T-helper 2 cell treated with Interferon-gamma antibody and Interleukin-4, amounts not matched to agents 5 μg/mL and 100 μg/mL, for 36 hours (primary cell): Measurements from ENCODE around the gene C1orf185.
"Not testable (repeated sequence)": the region's sequence is repeated elsewhere in the genome, so short reads cannot be mapped to it uniquely, and the experiment has no call there.

Experiments
- DNase-seq: peaks from one replicate; pipeline ENCODE4 v3.0.0; 2021; ENCODE audit warnings: low spot score
- H3K27ac Mint-ChIP-seq: one replicate; pipeline ENCODE4 v1.8.0; 2021; ENCODE audit warnings: mild to moderate bottlenecking, mixed read lengths
- H3K27me3 Mint-ChIP-seq: one replicate; pipeline ENCODE4 v1.8.0; 2021; ENCODE audit warnings: low read depth, mixed read lengths
- H3K36me3 Mint-ChIP-seq: one replicate; pipeline ENCODE4 v1.8.0; 2021; ENCODE audit warnings: low read depth, mixed read lengths
- H3K4me1 Mint-ChIP-seq: one replicate; pipeline ENCODE4 v1.8.0; 2021; ENCODE audit warnings: low read depth, mixed read lengths
- H3K4me3 Mint-ChIP-seq: one replicate; pipeline ENCODE4 v1.8.0; 2022; ENCODE audit warnings: mild to moderate bottlenecking, moderate library complexity, mixed read lengths
- H3K9me3 Mint-ChIP-seq: one replicate; pipeline ENCODE4 v1.8.0; 2021; ENCODE audit warnings: mixed read lengths

C1orf185 gene

GRCh38 chr1:51100264-51100880 is 1.7 kb upstream of the C1orf185 start:
- Mint-ChIP-seq H3K27me3 (peaks cover 14% of the 10 kb centered on the region), H3K4me1 (no peaks in the 10 kb centered on the region), H3K36me3 (no peaks in the 10 kb centered on the region), H3K27ac (no peak overlapping the region), H3K4me3 (no peak overlapping the region), H3K9me3 (no peaks in the 10 kb centered on the region)
- DNase-seq = no peak

GRCh38 chr1:51114137-51114536 is 12.1 kb downstream of the C1orf185 start:
- Mint-ChIP-seq H3K36me3 (no peaks in the 10 kb centered on the region), H3K4me1 (peaks cover 2% of the 10 kb centered on the region), H3K27ac (no peak overlapping the region), H3K27me3 (peaks cover 27% of the 10 kb centered on the region), H3K4me3 (no peak overlapping the region), H3K9me3 (no peaks in the 10 kb centered on the region)
- DNase-seq = no peak

- Mint-ChIP-seq H3K27ac (no peak overlapping the region), H3K4me1 (no peaks in the 10 kb centered on the region), H3K27me3 (peaks cover 23% of the 10 kb centered on the region), H3K9me3 (no peaks in the 10 kb centered on the region), H3K4me3 (no peak overlapping the region), H3K36me3 (no peaks in the 10 kb centered on the region)
- DNase-seq = no peak
Measured at GRCh38 chr1:51115714-51116404, 13.8 kb downstream of the C1orf185 start.

- peaks cover 29% of the 10 kb centered on the region for H3K27me3 Mint-ChIP-seq
- H3K27ac Mint-ChIP-seq = no peak overlapping the region
- no peaks in the 10 kb centered on the region for H3K9me3 Mint-ChIP-seq
- H3K36me3 Mint-ChIP-seq = no peaks in the 10 kb centered on the region
- no peak overlapping the region for H3K4me3 Mint-ChIP-seq
- H3K4me1 Mint-ChIP-seq = no peaks in the 10 kb centered on the region
- DNase-seq = no peak
Measured at GRCh38 chr1:51119331-51119730, 17.3 kb downstream of the C1orf185 start.

GRCh38 chr1:51120629-51121028 is 18.6 kb downstream of the C1orf185 start:
- peaks cover 28% of the 10 kb centered on the region for H3K27me3 Mint-ChIP-seq
- H3K9me3 Mint-ChIP-seq = no peaks in the 10 kb centered on the region
- no peak overlapping the region for H3K27ac Mint-ChIP-seq
- H3K4me1 Mint-ChIP-seq = no peaks in the 10 kb centered on the region
- H3K36me3 Mint-ChIP-seq = no peaks in the 10 kb centered on the region
- no peak for DNase-seq
- H3K4me3 Mint-ChIP-seq = no peak overlapping the region

- H3K9me3 Mint-ChIP-seq, H3K4me3 Mint-ChIP-seq, DNase-seq, H3K36me3 Mint-ChIP-seq, H3K27ac Mint-ChIP-seq, H3K4me1 Mint-ChIP-seq: not testable (repeated sequence)
- H3K27me3 Mint-ChIP-seq = peaks cover 16% of the 10 kb centered on the region
Measured at GRCh38 chr1:51127152-51127551, 25.1 kb downstream of the C1orf185 start.

- Mint-ChIP-seq H3K4me3 (no peak overlapping the region), H3K36me3 (no peaks in the 10 kb centered on the region), H3K9me3 (peaks cover 26% of the 10 kb centered on the region), H3K4me1 (no peaks in the 10 kb centered on the region), H3K27ac (no peak overlapping the region), H3K27me3 (peaks cover 23% of the 10 kb centered on the region)
- DNase-seq = no peak
Measured at GRCh38 chr1:51131185-51131584, 29.2 kb downstream of the C1orf185 start.

- Mint-ChIP-seq H3K27me3 (peaks cover 23% of the 10 kb centered on the region), H3K27ac (no peak overlapping the region), H3K36me3 (no peaks in the 10 kb centered on the region), H3K4me3 (no peak overlapping the region), H3K9me3 (peaks cover 26% of the 10 kb centered on the region), H3K4me1 (no peaks in the 10 kb centered on the region)
- no peak for DNase-seq
Measured at GRCh38 chr1:51133045-51133444, 31.0 kb downstream of the C1orf185 start.

GRCh38 chr1:51137696-51138095 is 35.7 kb downstream of the C1orf185 start:
- H3K27me3 Mint-ChIP-seq = peaks cover 19% of the 10 kb centered on the region
- H3K36me3 Mint-ChIP-seq, H3K4me1 Mint-ChIP-seq, DNase-seq, H3K27ac Mint-ChIP-seq, H3K4me3 Mint-ChIP-seq: not testable (repeated sequence)
- peaks cover 14% of the 10 kb centered on the region for H3K9me3 Mint-ChIP-seq

GRCh38 chr1:51139474-51139873 is 37.4 kb downstream of the C1orf185 start:
- no peak overlapping the region for H3K27ac Mint-ChIP-seq
- H3K4me3 Mint-ChIP-seq = no peak overlapping the region
- no peaks in the 10 kb centered on the region for H3K4me1 Mint-ChIP-seq
- H3K9me3 Mint-ChIP-seq = no peaks in the 10 kb centered on the region
- no peak for DNase-seq
- H3K27me3 Mint-ChIP-seq = peaks cover 18% of the 10 kb centered on the region
- H3K36me3 Mint-ChIP-seq = no peaks in the 10 kb centered on the region

GRCh38 chr1:51147394-51147793 is 45.4 kb downstream of the C1orf185 start:
- Mint-ChIP-seq H3K36me3 (no peaks in the 10 kb centered on the region), H3K4me3 (no peak overlapping the region), H3K9me3 (no peaks in the 10 kb centered on the region), H3K27ac (no peak overlapping the region), H3K27me3 (peaks cover 18% of the 10 kb centered on the region), H3K4me1 (no peaks in the 10 kb centered on the region)
- DNase-seq = no peak

- Mint-ChIP-seq H3K36me3 (peaks cover 7% of the 10 kb centered on the region), H3K4me1 (peaks cover 8% of the 10 kb centered on the region)
Measured at GRCh38 chr1:51154776-51155175, 52.7 kb downstream of the C1orf185 start.

GRCh38 chr1:51156752-51157151 is 54.7 kb downstream of the C1orf185 start:
- DNase-seq = no peak
- Mint-ChIP-seq H3K27ac (no peak overlapping the region), H3K4me3 (no peak overlapping the region), H3K36me3 (peaks cover 7% of the 10 kb centered on the region), H3K27me3 (peaks cover 25% of the 10 kb centered on the region), H3K4me1 (peaks cover 8% of the 10 kb centered on the region), H3K9me3 (peaks cover 13% of the 10 kb centered on the region)

More at GRCh38 chr1:51154776-51155175, 52.7 kb downstream of the C1orf185 start:
- H3K27me3 Mint-ChIP-seq = peaks cover 17% of the 10 kb centered on the region
- no peak overlapping the region for H3K4me3 Mint-ChIP-seq
- DNase-seq = no peak
- H3K9me3 Mint-ChIP-seq = peaks cover 13% of the 10 kb centered on the region
- no peak overlapping the region for H3K27ac Mint-ChIP-seq

- Mint-ChIP-seq H3K27me3 (peaks cover 26% of the 10 kb centered on the region), H3K4me1 (peaks cover 8% of the 10 kb centered on the region), H3K27ac (no peak overlapping the region), H3K36me3 (peaks cover 7% of the 10 kb centered on the region), H3K9me3 (peaks cover 13% of the 10 kb centered on the region), H3K4me3 (no peak overlapping the region)
- DNase-seq = no peak
Measured at GRCh38 chr1:51157395-51157794, 55.4 kb downstream of the C1orf185 start.

GRCh38 chr1:51158263-51158662 is 56.2 kb downstream of the C1orf185 start:
- H3K36me3 Mint-ChIP-seq = peaks cover 7% of the 10 kb centered on the region
- H3K27me3 Mint-ChIP-seq = peaks cover 30% of the 10 kb centered on the region
- H3K9me3 Mint-ChIP-seq = peaks cover 13% of the 10 kb centered on the region
- H3K27ac Mint-ChIP-seq = no peak overlapping the region
- no peak for DNase-seq
- peaks cover 8% of the 10 kb centered on the region for H3K4me1 Mint-ChIP-seq
- no peak overlapping the region for H3K4me3 Mint-ChIP-seq
